LNCaP clone FGC (cell line): ENCODE results near the gene CDC25A.

ENCODE experiments used
- DNase-seq: peaks from one replicate; pipeline ENCODE4 v3.0.0-alpha.2; 2011; ENCODE audit warnings: low read depth
- H3K4me3 ChIP-seq: 2 replicates; pipeline ENCODE4 v1.5.1; 2011; ENCODE audit warnings: mild to moderate bottlenecking, low read depth, low read length, control low read depth
- CTCF ChIP-seq: IDR thresholded peaks from 2 replicates; pipeline ENCODE4 v1.5.1; 2012; ENCODE audit warnings: mild to moderate bottlenecking; ENCODE audit not compliant: control insufficient read depth, insufficient read depth; ENCODE audit errors: extremely low read depth

The CDC25A gene

DNA sequence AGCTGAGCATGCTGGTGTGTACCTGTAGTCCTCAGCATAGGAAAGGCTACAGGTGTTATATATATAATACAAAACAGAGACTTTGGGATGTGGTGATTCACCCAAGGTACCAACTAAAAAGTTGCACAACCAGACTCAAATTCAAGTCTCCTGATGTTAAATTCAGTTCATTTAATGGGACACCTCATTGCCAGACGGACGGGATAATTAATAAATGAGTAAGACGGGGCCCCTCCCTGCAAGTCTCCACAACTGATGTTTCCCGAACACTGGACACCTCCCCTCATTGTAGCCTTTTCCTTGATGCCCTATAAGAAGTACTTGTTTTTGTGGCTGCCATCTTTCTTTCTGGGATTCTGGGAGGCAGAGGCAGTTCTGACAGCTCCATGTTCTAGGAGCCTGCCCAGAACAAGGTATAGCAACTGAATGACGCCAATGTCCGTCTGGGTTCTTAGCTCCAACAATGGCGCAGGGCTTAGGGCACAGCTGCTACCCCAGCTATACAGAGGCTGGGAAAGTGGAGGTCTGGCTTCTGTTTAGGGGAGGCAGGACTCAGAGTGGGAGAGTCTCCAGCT lies 50.7 kb downstream of the CDC25A start:
- no peak for TF ChIP-seq CTCF
- no peak overlapping the region for H3K4me3 ChIP-seq
- DNase-seq = no peak

DNA sequence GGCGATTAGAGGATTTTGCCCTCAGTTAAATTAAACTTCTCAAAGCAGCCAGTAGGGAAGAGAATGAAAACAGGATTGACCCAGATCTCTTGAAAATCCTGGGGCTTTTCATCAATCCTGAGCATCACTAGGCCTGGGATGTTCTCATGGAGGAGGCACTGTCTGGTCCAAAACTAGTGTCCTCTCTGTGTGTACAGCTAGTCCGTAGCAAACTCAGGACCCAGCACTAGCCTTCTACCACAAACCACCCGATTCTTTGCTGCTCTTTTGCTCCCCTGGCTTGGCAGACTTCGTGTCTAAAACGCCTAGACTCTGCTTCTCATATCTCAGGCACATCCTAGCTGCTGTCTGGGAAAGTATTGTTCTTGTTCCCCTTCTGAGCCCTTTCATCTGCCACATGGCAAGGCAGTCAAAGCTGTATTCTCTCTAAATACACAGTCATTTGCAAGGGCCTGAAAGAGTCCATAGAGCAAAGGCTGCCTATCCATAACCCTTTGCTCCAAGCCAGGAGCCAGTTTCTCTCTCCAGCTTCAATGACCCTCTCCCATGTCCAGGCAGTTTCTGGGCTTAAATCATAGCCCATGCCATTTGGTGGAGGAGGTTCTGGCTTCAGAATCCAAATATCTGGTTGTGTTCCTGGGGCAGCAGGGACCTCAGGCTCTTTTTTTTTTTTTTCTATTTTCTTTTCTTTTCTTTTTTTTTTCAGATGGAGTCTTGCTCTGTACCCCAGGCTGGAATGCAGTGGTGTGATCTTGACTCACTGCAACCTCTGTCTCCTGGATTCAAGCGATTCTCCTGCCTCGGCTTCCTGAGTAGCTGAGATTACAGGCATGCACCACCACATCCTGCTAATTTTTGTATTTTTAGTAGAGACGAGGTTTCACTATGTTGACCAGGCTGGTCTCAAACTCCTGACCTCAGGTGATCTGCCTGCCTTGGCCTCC lies 52.4 kb downstream of the CDC25A start:
- DNase-seq = no peak
- no peak for TF ChIP-seq CTCF
- no peak overlapping the region for H3K4me3 ChIP-seq

GRCh38 chr3:48130321-48130904 lies 57.8 kb downstream of the CDC25A start:
- H3K4me3 ChIP-seq = no peak overlapping the region
- no peak for DNase-seq
- no peak for TF ChIP-seq CTCF

- no peak overlapping the region for H3K4me3 ChIP-seq
- DNase-seq = no peak
- TF ChIP-seq CTCF = no peak
Observed at GRCh38 chr3:48129921-48130320, 58.3 kb downstream of the CDC25A start.

DNA sequence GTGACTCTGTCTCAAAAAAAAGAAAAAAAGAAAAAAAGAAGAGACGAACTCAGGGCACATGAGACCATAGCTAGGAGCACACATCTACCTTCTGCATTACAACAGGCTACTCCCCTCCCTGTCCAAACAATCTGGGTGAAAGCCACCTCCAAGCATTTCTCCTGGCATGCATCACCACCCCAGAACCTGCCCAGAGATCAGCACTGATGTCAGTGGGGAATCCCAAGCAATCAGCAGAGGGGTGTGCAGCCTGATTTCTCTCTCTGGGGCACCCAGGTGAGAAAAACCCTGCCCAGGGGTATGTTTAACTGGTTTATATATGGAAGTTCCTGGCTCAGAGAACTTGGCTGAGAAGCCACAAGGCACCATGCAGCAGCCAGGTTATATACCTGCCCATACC lies 59.4 kb downstream of the CDC25A start:
- no peak for DNase-seq
- TF ChIP-seq CTCF = no peak
- no peak overlapping the region for H3K4me3 ChIP-seq

- no peak for TF ChIP-seq CTCF
- no peak for DNase-seq
- H3K4me3 ChIP-seq = no peak overlapping the region
Observed at GRCh38 chr3:48125886-48126622, 62.2 kb downstream of the CDC25A start.
